KG1 (cell line): ENCODE results near the gene NUFIP2.
A peak's percentile ranks its signal among the peaks of the same experiment; 100 is the strongest.
"Not testable (repeated sequence)": the region's sequence is repeated elsewhere in the genome, so short reads cannot be mapped to it uniquely, and the experiment has no call there.

Experiments used
- DNase-seq: peaks from one replicate; lab custom pipeline; 2025; lab: John Stamatoyannopoulos, UW

The NUFIP2 gene

GRCh38 chr17:29293890-29294579 lies at the start of gene NUFIP2:
Gene NUFIP2, minus strand, starts transcription at chr17:29294148. Its CDS starts 89 bp downstream, at chr17:29294059.
- peak; percentile 97 for DNase-seq

GRCh38 chr17:29342158-29342765 lies 48.3 kb upstream of the NUFIP2 start:
- DNase-seq, result no peak

GRCh38 chr17:29341726-29342125 lies 47.8 kb upstream of the NUFIP2 start:
- no peak for DNase-seq

- DNase-seq, result not testable (repeated sequence)
Measured at GRCh38 chr17:29339016-29339415, 45.1 kb upstream of the NUFIP2 start.

GRCh38 chr17:29331708-29332085 lies 37.7 kb upstream of the NUFIP2 start:
- no peak for DNase-seq

GRCh38 chr17:29331075-29331707 lies 37.2 kb upstream of the NUFIP2 start:
- DNase-seq, result no peak

- DNase-seq, result no peak
Measured at GRCh38 chr17:29327412-29327811, 33.5 kb upstream of the NUFIP2 start.

- DNase-seq, result no peak
Measured at GRCh38 chr17:29326023-29326813, 32.3 kb upstream of the NUFIP2 start.

- no peak for DNase-seq
Measured at GRCh38 chr17:29322363-29322762, 28.4 kb upstream of the NUFIP2 start.

GRCh38 chr17:29303386-29303785 lies 9.4 kb upstream of the NUFIP2 start:
- DNase-seq, result no peak

- DNase-seq, result no peak
Measured at GRCh38 chr17:29299031-29299430, 5.1 kb upstream of the NUFIP2 start.

GRCh38 chr17:29295420-29295819 lies 1.5 kb upstream of the NUFIP2 start:
- DNase-seq, result no peak

GRCh38 chr17:29294580-29294900 lies 592 bp upstream of the NUFIP2 start:
- DNase-seq, result no peak

GRCh38 chr17:29292992-29293889 lies 707 bp downstream of the NUFIP2 start:
- no peak for DNase-seq

GRCh38 chr17:29292071-29292991 lies 1.6 kb downstream of the NUFIP2 start:
- DNase-seq, result no peak

GRCh38 chr17:29291163-29291752 lies 2.7 kb downstream of the NUFIP2 start:
- DNase-seq, result peak; percentile 67

GRCh38 chr17:29289852-29290251 lies 4.1 kb downstream of the NUFIP2 start:
- no peak for DNase-seq

- DNase-seq, result no peak
Measured at GRCh38 chr17:29283961-29284360, 10.0 kb downstream of the NUFIP2 start.

- DNase-seq, result no peak
Measured at GRCh38 chr17:29283496-29283895, 10.5 kb downstream of the NUFIP2 start.

GRCh38 chr17:29279397-29280070 lies 14.4 kb downstream of the NUFIP2 start:
- no peak for DNase-seq
